Measurements from ENCODE around the gene CYFIP1. TPM values are rescaled to one million over a fixed set of nuclear protein-coding genes. Genes with fewer than 3 reads are reported as not detected.

The CYFIP1 gene
- total and polyA plus RNA-seq, 2 of the 13 experiments (the other 11 are each of a cell fraction or from before 2014, with no cell fraction given): 38.1 to 58.3 TPM

GRCh38 chr15:22966321-22967083 lies 13.7 kb downstream of the CYFIP1 start (continued):
- TF ChIP-seq RNF219 (CRISPR knock-in tag; IDR thresholded peaks at IDR 0.05): no peak
- TF ChIP-seq SOX6 (IDR thresholded peaks at IDR 0.05): no peak
- no peak for TF ChIP-seq SOX6 (CRISPR knock-in tag; IDR thresholded peaks at IDR 0.05)
- no peak for TF ChIP-seq RARG (CRISPR knock-in tag; IDR thresholded peaks at IDR 0.05; ENCODE audit: low read depth)
- TF ChIP-seq TCF12 (IDR thresholded peaks at IDR 0.05): no peak
- TF ChIP-seq TCF12 (CRISPR knock-in tag; IDR thresholded peaks at IDR 0.05): no peak
- TF ChIP-seq DMAP1 (CRISPR knock-in tag; IDR thresholded peaks at IDR 0.05): no peak
- no peak for TF ChIP-seq U2AF1 (optimal IDR thresholded peaks at IDR 0.05; ENCODE audit: low read depth, low read length)
- TF ChIP-seq DNMT3B (CRISPR knock-in tag; conservative IDR thresholded peaks at IDR 0.05): no peak

- Histone ChIP-seq H2AFZ (ENCODE audit: low read length) (no peak overlapping the region), H3K79me2 (ENCODE audit: insufficient read depth, low read length) (peaks cover 70% of the 10 kb centered on the region), H3K36me3 (replicated peaks in 1 of 2; ENCODE audit: control insufficient read depth in 1 of 2, insufficient read depth in 2 of 2, low read length in 2 of 2) (peaks cover 3% of the 10 kb centered on the region in 2 experiments; a peak in 2 of 5 replicates), H4K20me1 (ENCODE audit: insufficient read depth, low read length) (peaks cover 22% of the 10 kb centered on the region; the same call in 1 of the 2 replicates), H3K4me2 (ENCODE audit: low read depth, low read length) (no peak overlapping the region), H3K4me1 (ENCODE audit: insufficient read depth, low read length) (no peaks in the 10 kb centered on the region), H3K4me3 (replicated peaks in 1 of 3; ENCODE audit: insufficient read depth in 1 of 3, low read depth in 2 of 3, low read length in 3 of 3) (no peak overlapping the region), H3K9me3 (ENCODE audit: low read length) (no peaks in the 10 kb centered on the region), H3K9ac (ENCODE audit: insufficient read depth, low read depth, low read length) (no peak overlapping the region), H3K27me3 (ENCODE audit: control insufficient read depth in 1 of 2, insufficient read depth in 2 of 2, low read length in 2 of 2) (no peaks in the 10 kb centered on the region), H3K27ac (ENCODE audit: extremely low read length, insufficient read depth, low read length) (no peak overlapping the region)
- 95% methylated on average over 7 of the region's 12 CpGs for WGBS (ENCODE audit: low lambda C conversion rate)
- FAIRE-seq (no peak), DNase-seq (ENCODE audit: low spot score) (no peak), ATAC-seq (no peak)
- ChIA-PET CTCF (ENCODE audit: low intra/inter-chr PET ratio, low total read pairs) (no interaction called here), POLR2A (interaction anchor here (1.1 to 1.6 kb wide), 2 partner anchors 9 to 17 kb away, joined by 4 read pairs; partner anchors contain the start of gene CYFIP1)
- BruUV-seq (replicated peaks): no TSS peak
- intact Hi-C loops (cut with micrococcal nuclease; ENCODE audit: unreplicated experiment): no loop called here
- in situ Hi-C loops (cut with HindIII; ENCODE audit: extremely low pct_ligation_motif_present, low pct_unique_long_range_greater_than_20kb): no loop called here
- TF ChIP-seq KDM4B (CRISPR knock-in tag; IDR thresholded peaks at IDR 0.05) (no peak), PRMT3 (CRISPR knock-in tag; IDR thresholded peaks at IDR 0.05; ENCODE audit: borderline replicate concordance, low read depth) (no peak), ZNF253 (CRISPR knock-in tag; IDR thresholded peaks at IDR 0.05; ENCODE audit: borderline replicate concordance) (no peak), GATAD2A (CRISPR knock-in tag; IDR thresholded peaks at IDR 0.05) (no peak), ZBTB21 (CRISPR knock-in tag; IDR thresholded peaks at IDR 0.05) (no peak), NFE2L2 (IDR thresholded peaks at IDR 0.05; ENCODE audit: low read length) (no peak), NONO (IDR thresholded peaks at IDR 0.05) (no peak), NONO (CRISPR knock-in tag; conservative IDR thresholded peaks at IDR 0.05) (no peak), SMC3 (IDR thresholded peaks at IDR 0.05; ENCODE audit: low read length) (no peak)
Observed at GRCh38 chr15:22963641-22964040, 16.5 kb downstream of the CYFIP1 start.
